T follicular helper cell (primary cell): ENCODE measurements around the gene ZNF219.

Experiments
- DNase-seq: peaks from one replicate; pipeline ENCODE4 v3.0.0-alpha.2; 2020; ENCODE audit warnings: low read depth
- total RNA-seq, 2 experiments: gene quantifications; one replicate each; lab custom pipeline; 2026; lab: John Stamatoyannopoulos, UW

ZNF219 gene
- 4.7 to 12.9 reads per million in 2 experiments for total RNA-seq

DNA sequence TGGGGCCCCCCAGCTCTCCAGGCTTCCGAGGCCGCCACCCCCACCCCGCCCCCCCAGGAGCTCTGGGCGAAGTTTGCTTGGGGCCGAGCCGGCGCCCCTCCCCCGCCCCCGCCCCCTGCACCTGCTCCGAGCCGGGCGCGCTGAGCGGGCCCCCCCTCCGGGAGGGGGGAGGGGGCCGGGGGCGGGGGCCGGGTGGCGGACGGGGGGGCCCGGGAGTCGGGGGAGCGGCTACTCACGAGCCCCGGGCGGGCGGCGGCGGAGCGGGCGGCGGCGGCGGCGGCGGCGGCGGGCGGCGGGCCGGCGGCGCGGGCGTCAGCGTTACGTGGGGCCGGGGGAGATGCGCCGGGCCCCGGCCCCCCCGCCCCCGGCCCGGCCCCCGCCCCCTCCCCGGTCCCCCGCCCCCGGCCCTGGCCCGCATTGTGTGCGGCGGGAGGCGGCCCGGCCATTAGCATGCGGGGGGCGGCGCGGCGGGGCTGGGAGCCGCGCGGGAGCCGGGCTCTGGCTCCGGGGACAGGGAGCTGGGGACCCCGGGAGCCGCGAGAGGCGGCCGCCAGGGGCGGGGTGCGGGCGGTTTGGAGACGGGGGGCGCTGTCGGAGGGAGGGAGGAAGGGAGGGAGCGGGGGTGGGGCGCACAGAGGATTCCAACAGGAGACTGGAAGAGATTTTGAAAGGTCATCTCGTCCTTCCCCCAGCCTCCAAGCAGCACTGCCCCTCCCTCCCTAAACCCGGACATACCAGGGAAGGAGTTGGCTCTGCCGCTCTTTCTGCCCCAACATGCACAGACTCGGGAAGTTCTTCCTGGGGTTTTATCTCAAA lies at the start of gene ZNF219:
Gene ZNF219 (minus strand): TSS at position 580 of the 816 bp plus-strand sequence. CDS start 5,064 bp downstream, outside the sequence.
- no peak for DNase-seq

DNA sequence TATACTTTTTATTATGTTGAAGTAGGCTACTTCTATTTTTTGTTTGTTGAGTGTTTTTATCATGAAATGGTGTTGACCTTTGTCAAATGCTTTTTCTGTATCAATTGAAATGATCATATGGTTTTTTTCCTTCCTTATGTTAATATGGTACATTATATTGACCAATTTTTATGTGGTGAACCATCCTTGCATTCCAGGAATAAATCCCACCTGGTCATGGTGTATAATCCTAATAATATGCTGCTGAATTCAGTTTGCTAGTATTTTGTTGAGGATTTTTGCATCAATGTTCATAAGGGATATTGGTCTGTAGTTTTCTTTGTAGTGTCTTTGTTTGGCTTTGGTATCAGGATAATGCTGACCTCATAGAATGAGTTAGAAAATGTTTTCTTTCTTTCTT lies 47.0 kb upstream of the ZNF219 start:
- no peak for DNase-seq

DNA sequence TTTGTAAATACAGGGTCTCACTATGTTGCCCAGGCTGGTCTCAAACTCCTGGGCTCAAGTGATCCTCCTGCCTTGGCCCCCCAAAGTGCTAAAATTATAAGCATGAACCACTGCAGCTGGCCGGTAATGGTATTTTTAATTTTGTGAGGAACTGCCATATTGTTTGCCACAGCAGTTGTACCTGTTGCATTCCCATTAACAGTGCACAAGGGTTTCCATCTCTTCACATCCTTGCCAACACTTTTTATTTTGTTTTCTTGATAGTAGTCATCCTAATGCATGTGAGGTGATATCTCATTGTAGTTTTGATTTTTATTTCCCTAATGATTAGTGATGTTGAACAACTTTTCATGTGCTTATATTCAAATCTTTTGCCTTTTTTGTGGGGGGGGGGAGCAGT lies 43.9 kb upstream of the ZNF219 start:
- DNase-seq: no peak

DNA sequence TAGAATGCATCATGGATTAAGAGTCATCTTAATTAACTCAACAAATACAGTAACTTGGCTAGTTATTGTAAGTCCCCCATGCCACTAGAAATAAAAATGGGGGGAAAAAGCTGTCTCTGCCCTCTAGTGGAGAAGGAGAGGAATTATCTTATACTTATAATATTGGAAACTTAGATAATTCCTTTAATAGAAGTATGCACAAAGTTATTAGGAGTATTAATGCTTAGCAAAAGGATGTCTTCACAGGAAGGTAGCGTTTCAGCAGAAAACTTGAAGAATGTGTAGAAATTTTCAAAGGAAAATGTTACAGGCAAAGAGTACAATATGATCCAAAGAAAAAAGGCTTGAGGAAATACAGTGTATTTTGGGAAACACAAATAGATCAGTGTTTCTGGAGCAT lies 37.6 kb upstream of the ZNF219 start:
- DNase-seq: no peak

DNA sequence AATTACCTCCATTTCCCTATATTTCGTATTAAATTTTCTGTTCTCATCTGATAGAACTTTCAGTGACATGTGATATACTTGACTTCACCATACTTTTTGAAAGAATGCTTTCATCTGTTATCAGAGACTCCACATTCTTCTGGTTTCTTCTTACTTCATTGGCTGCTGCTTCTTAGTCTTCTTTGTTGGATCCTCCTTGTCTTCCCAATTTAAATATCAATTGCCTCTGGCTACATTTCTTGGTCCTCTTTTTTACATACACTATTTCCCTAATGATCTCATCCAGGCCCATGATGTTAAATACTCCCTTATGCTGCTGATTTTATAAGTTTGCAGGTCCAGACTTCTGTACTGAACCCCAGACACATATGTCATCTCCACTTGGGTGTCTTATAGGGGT lies 35.4 kb upstream of the ZNF219 start:
- no peak for DNase-seq

DNA sequence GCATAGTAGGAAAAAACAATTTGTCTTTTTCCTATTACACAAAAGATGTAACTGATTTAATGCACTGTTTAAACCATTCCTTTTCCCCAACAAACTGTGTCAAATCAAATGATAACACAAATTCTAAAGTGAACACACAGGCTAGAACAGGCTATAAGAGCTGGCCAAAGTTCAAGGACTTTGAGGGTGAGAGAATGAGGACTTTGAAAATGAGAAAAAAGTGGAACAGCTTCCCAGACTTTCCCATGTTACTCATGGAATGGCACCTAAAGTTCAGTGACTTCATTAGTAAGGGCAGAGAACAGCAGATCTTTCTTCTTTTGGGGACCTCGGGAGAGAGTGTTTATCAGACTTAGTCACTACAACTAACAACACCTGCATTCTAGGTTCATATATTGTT lies 25.0 kb upstream of the ZNF219 start:
- no peak for DNase-seq

DNA sequence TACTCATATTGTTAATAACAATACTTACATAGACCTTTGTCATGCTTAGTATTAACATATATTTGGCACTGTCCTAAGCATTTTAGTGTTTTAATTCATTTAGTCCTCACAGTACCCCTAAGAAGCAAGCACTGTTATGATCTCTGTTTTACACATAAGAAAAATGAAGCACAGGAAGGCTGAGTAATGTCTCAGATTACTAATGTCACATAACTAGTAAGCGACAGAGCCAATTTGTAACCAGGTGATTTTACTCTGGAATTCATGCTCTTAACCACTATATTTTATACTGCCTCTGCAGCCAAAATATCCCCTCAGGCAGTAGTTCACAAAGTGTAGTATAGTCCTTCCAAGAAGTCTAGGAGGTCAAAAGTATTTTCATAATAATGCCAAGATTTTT lies 22.7 kb upstream of the ZNF219 start:
- DNase-seq: no peak

DNA sequence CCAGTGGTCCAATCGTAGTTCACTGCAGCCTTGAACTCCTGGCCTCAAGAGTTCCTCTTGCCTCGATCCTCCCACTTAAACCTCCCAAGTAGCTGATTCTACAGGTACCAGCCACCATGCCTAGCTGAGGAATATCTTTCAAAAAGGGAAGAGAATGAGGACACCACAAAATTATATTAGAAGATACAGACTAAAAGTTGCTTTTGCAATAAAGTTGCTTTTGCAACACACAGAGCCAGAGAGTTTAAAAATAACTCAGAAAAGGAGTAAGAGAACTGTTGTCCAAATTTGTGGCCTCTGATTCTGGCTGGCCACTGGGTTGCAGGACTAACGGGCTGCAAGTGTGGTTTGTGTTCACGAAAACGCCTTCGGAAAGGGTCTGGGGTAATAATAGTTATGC lies 22.2 kb upstream of the ZNF219 start:
- no peak for DNase-seq

DNA sequence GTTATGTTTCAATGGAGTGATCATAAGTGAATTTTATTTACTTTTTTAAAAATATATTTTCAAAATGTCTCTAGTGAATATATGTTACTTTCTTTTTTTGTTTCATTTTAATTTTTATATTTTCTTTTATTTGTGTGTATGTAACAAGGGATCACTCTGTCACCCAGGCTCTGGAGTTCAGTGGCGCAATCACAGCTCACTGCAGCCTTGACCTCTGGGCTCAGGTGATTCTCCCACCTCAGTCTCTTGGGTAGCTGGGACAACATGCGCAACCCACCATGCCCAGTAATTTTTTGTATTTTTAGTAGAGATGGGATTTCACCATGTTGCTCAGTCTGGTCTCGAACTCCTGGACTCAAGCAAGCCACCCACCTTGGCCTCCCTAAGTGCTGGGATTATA lies 20.5 kb upstream of the ZNF219 start:
- DNase-seq: no peak

DNA sequence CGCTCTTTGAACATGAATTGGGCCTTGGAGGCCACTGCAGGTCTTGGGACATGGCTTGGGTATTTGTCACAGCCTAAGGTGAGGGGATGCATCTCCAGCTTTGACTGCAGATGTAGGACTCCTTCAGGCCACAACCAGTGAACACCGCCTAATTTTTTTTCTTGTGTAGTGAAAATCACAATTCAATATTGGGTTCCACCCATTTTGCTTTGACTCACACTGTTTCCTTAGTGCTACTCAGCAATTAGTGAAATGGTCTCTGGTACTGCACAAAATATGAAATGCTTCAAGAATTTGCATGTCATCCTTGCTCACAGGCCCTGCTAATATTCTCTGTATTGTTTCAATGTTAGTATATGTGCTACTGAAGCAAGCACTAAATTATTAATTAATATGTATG lies 14.9 kb upstream of the ZNF219 start:
- no peak for DNase-seq

DNA sequence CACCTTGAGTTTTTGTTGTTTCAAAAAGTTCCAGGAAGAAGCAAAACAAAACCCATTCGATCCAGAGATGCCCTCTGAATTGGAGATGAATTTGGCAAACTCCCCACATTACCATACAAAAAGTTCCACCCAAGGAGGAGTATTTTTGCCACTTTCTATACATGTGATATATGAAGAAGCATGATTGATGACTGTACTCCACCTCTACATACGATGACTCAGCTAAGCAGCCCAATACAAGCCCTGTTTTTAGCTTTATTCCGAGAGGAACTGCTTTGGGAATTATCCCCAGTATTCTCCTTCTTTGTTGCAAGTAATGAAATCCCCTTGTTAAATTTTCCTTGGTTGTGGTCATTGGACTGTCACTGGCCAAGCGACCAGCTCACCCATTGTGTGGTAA lies 13.8 kb upstream of the ZNF219 start:
- DNase-seq: no peak

DNA sequence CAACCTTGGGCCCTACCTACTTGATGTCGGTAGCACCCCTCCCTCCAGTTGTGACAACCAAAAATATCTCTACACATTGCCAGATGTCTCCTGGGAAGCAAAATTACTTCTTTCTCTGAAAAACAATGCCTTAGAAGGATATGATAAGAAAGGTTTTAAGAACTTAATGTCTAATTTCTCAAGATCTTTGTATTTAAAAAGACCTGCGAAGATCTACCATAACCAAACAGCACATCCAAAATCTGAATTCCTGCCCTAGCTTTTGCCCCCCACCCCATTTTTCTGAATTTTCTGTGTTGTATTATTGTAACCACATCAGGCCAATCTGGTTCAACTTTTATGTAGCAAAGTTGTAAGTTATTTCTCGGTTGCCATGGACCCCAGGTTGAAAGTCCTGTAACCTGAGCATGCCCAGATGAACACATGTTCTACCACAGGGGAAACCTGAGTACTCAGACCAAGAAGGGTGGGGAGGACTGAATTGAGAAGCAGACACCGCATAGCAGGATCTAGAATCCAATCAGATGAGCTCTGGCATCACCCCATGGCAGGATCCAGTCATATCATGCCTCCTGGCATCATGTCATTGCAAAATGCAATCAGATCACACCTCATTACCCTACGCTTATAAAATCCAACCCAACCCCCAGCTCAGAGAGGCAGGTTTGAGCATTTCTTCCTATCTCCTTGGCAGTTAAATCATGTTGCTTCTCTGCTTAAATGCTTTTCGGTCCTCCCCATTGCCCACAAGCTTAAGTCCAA lies 11.1 kb upstream of the ZNF219 start:
- no peak for DNase-seq

DNA sequence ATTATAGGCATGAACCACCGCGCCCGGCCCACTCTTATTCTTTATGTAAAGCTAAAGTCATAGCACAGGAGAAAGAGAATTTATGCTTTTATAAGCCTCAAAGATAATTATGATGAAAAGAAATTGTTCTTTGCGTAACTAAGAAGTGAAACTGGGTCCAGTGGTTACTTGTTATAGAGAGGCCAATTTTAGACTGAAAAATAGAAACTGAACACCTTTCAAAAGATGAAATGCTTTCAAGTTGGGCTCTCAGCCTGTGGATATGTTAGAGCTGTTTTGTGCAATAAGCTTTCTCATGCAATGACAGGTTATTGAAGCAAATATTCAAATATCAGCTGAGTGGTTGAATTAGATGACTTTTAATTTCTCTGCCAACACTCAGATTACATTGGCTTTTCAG lies 10.3 kb upstream of the ZNF219 start:
- DNase-seq: no peak

DNA sequence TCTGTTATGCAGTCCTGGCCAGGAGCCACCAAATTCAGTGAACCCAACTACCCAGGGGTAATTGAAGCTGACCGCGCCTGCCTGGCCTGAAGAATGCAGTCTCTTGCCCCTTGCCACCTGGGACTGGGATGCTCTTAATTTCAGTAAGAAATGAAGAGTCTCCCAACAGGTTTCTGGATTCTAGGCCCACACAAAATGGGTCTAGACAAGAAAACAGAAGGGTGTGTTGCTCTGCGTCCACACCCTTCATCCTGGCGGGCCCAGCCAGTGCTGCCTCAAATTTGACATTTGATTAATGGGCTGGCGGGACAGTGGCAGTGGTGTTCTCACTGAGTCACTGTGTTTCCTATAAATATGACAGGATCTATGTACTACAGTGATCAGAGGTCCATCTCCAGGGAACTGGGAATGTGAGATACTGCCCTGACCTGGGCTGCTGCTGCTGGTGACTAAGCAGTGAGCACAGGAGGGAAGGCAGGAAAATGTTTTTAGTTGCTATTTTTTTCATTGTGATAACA lies 8.9 kb upstream of the ZNF219 start:
- no peak for DNase-seq

DNA sequence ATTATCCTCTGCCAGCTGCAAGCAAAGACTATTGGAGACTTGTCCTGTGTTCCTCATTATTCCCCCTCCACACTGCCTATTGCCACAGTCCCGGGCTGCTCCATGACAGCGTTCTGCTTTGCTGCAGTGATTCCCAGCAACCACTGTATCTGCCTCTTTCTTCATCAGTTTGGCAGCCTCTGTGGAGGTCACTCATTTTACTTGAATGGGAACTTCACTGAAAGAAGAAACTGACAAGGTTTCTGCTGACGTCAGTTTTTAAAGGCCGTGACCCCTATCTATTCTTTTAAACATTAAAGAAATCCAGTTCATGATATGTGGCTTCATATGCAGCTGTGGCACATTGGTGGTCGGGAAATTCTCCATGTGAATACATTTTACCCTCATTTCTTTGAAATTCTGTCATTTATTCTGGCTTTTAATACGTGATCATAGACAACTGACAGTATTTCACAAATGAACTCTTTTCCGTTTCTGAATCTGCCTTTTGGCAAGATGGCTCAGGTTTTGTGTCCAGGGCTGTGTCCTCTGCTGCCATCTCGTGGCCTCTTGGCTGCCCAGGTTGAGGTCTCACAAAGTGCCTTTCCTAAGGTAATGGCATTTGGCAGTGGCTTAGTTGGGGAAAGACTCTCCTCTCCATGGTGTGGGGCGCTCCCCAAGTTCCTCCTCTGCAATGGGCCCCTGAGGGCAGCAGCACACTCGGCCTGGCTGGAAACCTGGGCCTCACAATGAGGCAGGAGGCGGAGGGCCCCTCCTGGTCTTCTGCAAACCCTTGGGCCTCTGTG lies 8.2 kb upstream of the ZNF219 start:
- DNase-seq: peak; percentile 64

DNA sequence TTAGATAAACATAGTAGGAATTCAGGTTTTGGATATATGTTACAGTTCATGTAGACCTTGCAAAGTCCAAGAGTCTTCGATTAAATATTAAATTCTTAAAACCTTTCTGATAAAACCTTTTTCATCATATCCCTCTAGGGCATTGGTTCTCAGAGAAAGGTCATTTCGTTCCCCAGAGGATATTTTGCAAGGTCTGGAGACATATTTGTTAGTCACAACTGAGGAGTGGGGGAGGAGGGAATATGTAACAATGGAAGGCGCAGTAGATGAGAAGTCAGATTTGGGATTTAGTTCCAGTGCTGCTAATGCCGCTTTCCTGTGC lies 7.7 kb upstream of the ZNF219 start:
- no peak for DNase-seq

DNA sequence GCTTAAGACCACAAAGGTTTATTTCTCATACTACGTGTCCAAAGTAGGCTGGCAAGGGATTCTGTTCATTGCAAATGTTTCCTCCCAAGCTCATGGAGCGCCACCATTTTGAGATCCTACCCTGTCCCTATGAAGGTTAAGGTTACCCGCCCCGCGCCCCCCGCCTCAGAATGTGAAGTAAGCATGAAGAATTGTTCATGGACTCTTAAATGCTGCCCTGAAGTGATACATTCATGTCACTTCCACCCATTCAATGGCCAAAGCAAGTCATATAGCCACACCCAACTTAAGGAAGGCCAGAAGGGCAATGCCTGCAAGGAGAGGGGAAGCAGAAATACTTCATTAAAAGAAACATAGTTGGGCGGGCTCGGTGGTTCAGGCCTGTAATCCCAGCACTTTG lies 6.6 kb upstream of the ZNF219 start:
- no peak for DNase-seq

DNA sequence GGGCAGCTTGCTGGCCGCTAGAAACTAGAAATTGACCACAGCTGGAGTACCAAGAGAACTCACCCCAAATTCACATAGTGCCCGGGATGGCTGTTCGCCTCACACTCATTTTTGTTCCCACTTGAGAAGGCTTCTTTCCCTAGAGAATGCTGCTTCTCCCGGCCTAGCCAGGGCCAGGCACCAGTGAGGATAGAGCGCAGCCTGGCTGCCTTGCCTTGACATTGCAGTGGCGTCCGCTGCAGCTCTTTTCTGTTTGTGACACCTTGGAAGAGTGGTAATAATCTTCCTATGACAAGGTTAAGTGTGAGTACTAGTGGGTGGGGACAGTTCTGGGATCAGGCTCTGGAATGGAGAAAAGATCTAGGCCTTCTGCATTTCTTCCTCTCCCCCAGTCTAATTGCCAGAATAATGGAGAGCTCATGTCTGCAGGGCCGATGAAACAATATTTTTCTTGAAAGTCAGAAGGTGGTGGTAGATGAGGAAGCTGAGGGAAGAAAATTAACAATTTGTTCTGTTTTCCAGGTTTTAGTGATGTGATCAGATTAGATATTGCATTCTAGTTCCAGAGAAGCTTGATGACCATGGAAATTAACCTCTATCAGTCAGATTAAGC lies 6.1 kb upstream of the ZNF219 start:
- DNase-seq: peak; percentile 50

DNA sequence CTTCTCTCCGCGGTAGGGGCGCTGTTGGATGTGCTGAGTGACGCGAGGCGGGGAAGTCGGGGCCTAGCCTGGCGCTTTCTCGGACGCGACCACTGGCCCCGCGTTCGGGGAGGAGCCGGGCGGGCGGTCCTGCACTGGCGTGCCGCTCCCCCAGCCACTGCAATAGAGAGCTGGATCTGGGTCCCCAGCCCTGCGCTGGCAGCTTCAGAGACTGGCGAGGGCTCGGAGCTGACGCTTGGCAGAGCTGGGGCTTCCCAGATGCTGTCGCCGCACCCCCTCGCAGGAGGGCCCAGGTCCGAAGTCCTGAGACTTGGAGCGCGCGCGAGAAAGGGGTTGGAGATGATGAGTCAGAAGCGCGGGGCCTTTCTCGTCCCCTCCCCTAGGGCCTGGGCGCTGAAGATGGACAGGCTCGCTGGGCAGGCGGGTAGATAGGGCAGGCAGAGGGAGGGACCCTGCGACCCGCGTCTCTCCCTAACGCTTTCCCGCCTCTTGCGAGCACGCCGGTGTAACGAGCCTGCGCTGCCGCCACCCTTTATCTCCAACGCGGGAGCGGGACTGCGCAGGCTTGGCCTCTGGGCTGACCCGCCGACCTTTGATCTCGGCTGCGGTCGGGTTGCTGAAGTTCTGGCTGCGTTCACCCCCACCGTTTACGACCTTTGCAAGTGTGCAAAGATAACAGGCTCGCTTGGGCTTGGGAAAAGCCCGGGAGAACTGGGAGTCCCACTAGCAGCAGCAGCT lies 5.4 kb upstream of the ZNF219 start:
- DNase-seq: peak; percentile 87

DNA sequence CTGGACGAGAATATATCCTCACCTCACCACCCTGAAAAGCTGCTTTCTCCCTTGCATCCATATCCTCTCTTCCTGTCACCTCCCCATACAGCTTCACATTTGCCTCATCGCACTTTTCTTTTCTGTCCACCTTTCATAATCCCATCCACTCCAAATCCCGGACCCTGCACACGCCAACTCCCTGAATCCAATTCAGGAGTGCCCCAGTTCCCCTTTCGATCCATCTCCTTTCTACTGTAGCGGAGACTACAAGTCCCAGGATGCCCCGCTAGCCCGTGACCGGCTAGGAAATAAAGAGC lies 4.9 kb upstream of the ZNF219 start:
- DNase-seq: no peak
